Measurements from ENCODE around the gene SLC25A1. TPM values are rescaled to one million over a fixed set of nuclear protein-coding genes. Genes with fewer than 3 reads are reported as not detected.

SLC25A1 gene
- total and polyA plus RNA-seq, 4 donors = 36.7 to 51.6 (median 47.6) TPM

- Histone ChIP-seq H3K4me1 (ENCODE audit: control insufficient read depth in 1 of 2, insufficient read depth in 2 of 2, low read length in 2 of 2) (no peaks in the 10 kb centered on the region), H3K27ac (ENCODE audit: low read depth in 1 of 2, low read length in 2 of 2) (no peak overlapping the region), H3K4me3 (ENCODE audit: low read length in 2 of 2) (no peak overlapping the region), H3K36me3 (ENCODE audit: control insufficient read depth in 1 of 2, insufficient read depth in 2 of 2, low read length in 1 of 2) (peaks cover 0 to 3% of the 10 kb centered on the region in 2 donors), H3K9me3 (ENCODE audit: control insufficient read depth, low read length) (no peaks in the 10 kb centered on the region), H3K27me3 (ENCODE audit: control insufficient read depth in 1 of 2, insufficient read depth in 2 of 2, low read length in 1 of 2) (no peaks in the 10 kb centered on the region)
- ATAC-seq (ENCODE audit: low FRiP score) (no peak), DNase-seq (no peak)
- intact Hi-C loops (cut with DNase I) = no loop called here
- WGBS, 2 donors = 93 to 96% methylated on average over 11 of the region's 11 CpGs
Measured at GRCh38 chr22:19222242-19223005, 43.9 kb upstream of the SLC25A1 start.

GRCh38 chr22:19220867-19221266 is 42.3 kb upstream of the SLC25A1 start:
- Histone ChIP-seq H3K27me3 (ENCODE audit: control insufficient read depth in 1 of 2, insufficient read depth in 2 of 2, low read length in 1 of 2) (no peaks in the 10 kb centered on the region), H3K36me3 (ENCODE audit: control insufficient read depth in 1 of 2, insufficient read depth in 2 of 2, low read length in 1 of 2) (peaks cover 0 to 2% of the 10 kb centered on the region in 2 donors), H3K9me3 (ENCODE audit: control insufficient read depth, low read length) (no peaks in the 10 kb centered on the region), H3K4me1 (ENCODE audit: control insufficient read depth in 1 of 2, insufficient read depth in 2 of 2, low read length in 2 of 2) (no peaks in the 10 kb centered on the region), H3K27ac (ENCODE audit: low read depth in 1 of 2, low read length in 2 of 2) (no peak overlapping the region), H3K4me3 (ENCODE audit: low read length in 2 of 2) (no peak overlapping the region)
- WGBS, 2 donors = 89 to 94% methylated on average over 3 of the region's 3 CpGs
- DNase-seq (no peak), ATAC-seq (ENCODE audit: low FRiP score) (no peak)
- intact Hi-C loops (cut with DNase I) = no loop called here

- DNase-seq (peak in 1 of 2 donors; percentile 23), ATAC-seq (ENCODE audit: low FRiP score) (no peak)
- intact Hi-C loops (cut with DNase I) = no loop called here
- Histone ChIP-seq H3K9me3 (ENCODE audit: control insufficient read depth, low read length) (no peaks in the 10 kb centered on the region), H3K4me3 (ENCODE audit: low read length in 2 of 2) (no peak overlapping the region), H3K27ac (ENCODE audit: low read depth in 1 of 2, low read length in 2 of 2) (no peak overlapping the region), H3K27me3 (ENCODE audit: control insufficient read depth in 1 of 2, insufficient read depth in 2 of 2, low read length in 1 of 2) (no peaks in the 10 kb centered on the region), H3K36me3 (ENCODE audit: control insufficient read depth in 1 of 2, insufficient read depth in 2 of 2, low read length in 1 of 2) (peaks cover 0 to 3% of the 10 kb centered on the region in 2 donors), H3K4me1 (ENCODE audit: control insufficient read depth in 1 of 2, insufficient read depth in 2 of 2, low read length in 2 of 2) (no peaks in the 10 kb centered on the region)
- WGBS, 2 donors = 38 to 40% methylated on average over 5 of the region's 5 CpGs
Measured at GRCh38 chr22:19218541-19219233, 40.2 kb upstream of the SLC25A1 start.

GRCh38 chr22:19216579-19216978 is 38.0 kb upstream of the SLC25A1 start:
- intact Hi-C loops (cut with DNase I) = no loop called here

GRCh38 chr22:19215360-19215759 is 36.8 kb upstream of the SLC25A1 start:
- DNase-seq (peak in 1 of 2 donors; percentile 41), ATAC-seq (ENCODE audit: low FRiP score) (no peak)
- WGBS, 2 donors = 94 to 97% methylated on average over 14 of the region's 14 CpGs

More at GRCh38 chr22:19216579-19216978, 38.0 kb upstream of the SLC25A1 start:
- H3K9me3 ChIP-seq (ENCODE audit: control insufficient read depth, low read length) = no peaks in the 10 kb centered on the region
- 92 to 94% methylated on average over 5 of the region's 5 CpGs for WGBS, 2 donors
- ATAC-seq (ENCODE audit: low FRiP score) (no peak), DNase-seq (no peak)
- no peaks in the 10 kb centered on the region for H3K4me1 ChIP-seq (ENCODE audit: control insufficient read depth in 1 of 2, insufficient read depth in 2 of 2, low read length in 2 of 2)
- H3K27ac ChIP-seq (ENCODE audit: low read depth in 1 of 2, low read length in 2 of 2) = no peak overlapping the region
- peaks cover 0 to 2% of the 10 kb centered on the region in 2 donors for H3K36me3 ChIP-seq (ENCODE audit: control insufficient read depth in 1 of 2, insufficient read depth in 2 of 2, low read length in 1 of 2)
- H3K4me3 ChIP-seq (ENCODE audit: low read length in 2 of 2) = no peak overlapping the region
- H3K27me3 ChIP-seq (ENCODE audit: control insufficient read depth in 1 of 2, insufficient read depth in 2 of 2, low read length in 1 of 2) = no peaks in the 10 kb centered on the region

GRCh38 chr22:19214078-19214473 is 35.5 kb upstream of the SLC25A1 start:
- Histone ChIP-seq H3K9me3 (ENCODE audit: control insufficient read depth, low read length) (no peaks in the 10 kb centered on the region), H3K4me3 (ENCODE audit: low read length in 2 of 2) (no peak overlapping the region), H3K36me3 (ENCODE audit: control insufficient read depth in 1 of 2, insufficient read depth in 2 of 2, low read length in 1 of 2) (peaks cover 0 to 6% of the 10 kb centered on the region in 2 donors), H3K27ac (ENCODE audit: low read depth in 1 of 2, low read length in 2 of 2) (no peak overlapping the region), H3K27me3 (ENCODE audit: control insufficient read depth in 1 of 2, insufficient read depth in 2 of 2, low read length in 1 of 2) (no peaks in the 10 kb centered on the region), H3K4me1 (ENCODE audit: control insufficient read depth in 1 of 2, insufficient read depth in 2 of 2, low read length in 2 of 2) (no peaks in the 10 kb centered on the region)
- ATAC-seq (ENCODE audit: low FRiP score) (no peak), DNase-seq (peak in 1 of 2 donors; percentile 48)
- intact Hi-C loops (cut with DNase I) = no loop called here
- WGBS, 2 donors = 70 to 73% methylated on average over 4 of the region's 4 CpGs

More at GRCh38 chr22:19215360-19215759, 36.8 kb upstream of the SLC25A1 start:
- Histone ChIP-seq H3K4me1 (ENCODE audit: control insufficient read depth in 1 of 2, insufficient read depth in 2 of 2, low read length in 2 of 2) (no peaks in the 10 kb centered on the region), H3K27ac (ENCODE audit: low read depth in 1 of 2, low read length in 2 of 2) (no peak overlapping the region), H3K27me3 (ENCODE audit: control insufficient read depth in 1 of 2, insufficient read depth in 2 of 2, low read length in 1 of 2) (no peaks in the 10 kb centered on the region), H3K9me3 (ENCODE audit: control insufficient read depth, low read length) (no peaks in the 10 kb centered on the region), H3K4me3 (ENCODE audit: low read length in 2 of 2) (no peak overlapping the region), H3K36me3 (ENCODE audit: control insufficient read depth in 1 of 2, insufficient read depth in 2 of 2, low read length in 1 of 2) (peaks cover 0 to 2% of the 10 kb centered on the region in 2 donors)
- intact Hi-C loops (cut with DNase I) = no loop called here

GRCh38 chr22:19213442-19214077 is 35.0 kb upstream of the SLC25A1 start:
- intact Hi-C loops (cut with DNase I) = no loop called here
- DNase-seq = no peak

GRCh38 chr22:19213001-19213400 is 34.5 kb upstream of the SLC25A1 start:
- Histone ChIP-seq H3K27me3 (ENCODE audit: control insufficient read depth in 1 of 2, insufficient read depth in 2 of 2, low read length in 1 of 2) (no peaks in the 10 kb centered on the region), H3K4me1 (ENCODE audit: control insufficient read depth in 1 of 2, insufficient read depth in 2 of 2, low read length in 2 of 2) (no peaks in the 10 kb centered on the region), H3K9me3 (ENCODE audit: control insufficient read depth, low read length) (no peaks in the 10 kb centered on the region), H3K4me3 (ENCODE audit: low read length in 2 of 2) (no peak overlapping the region), H3K27ac (ENCODE audit: low read depth in 1 of 2, low read length in 2 of 2) (no peak overlapping the region), H3K36me3 (ENCODE audit: control insufficient read depth in 1 of 2, insufficient read depth in 2 of 2, low read length in 1 of 2) (peaks cover 0 to 6% of the 10 kb centered on the region in 2 donors)
- intact Hi-C loops (cut with DNase I) = no loop called here
- WGBS, 2 donors = 92 to 95% methylated on average over 1 of the region's 1 CpG
- no peak for ATAC-seq (ENCODE audit: low FRiP score)
- no peak for DNase-seq

More at GRCh38 chr22:19213442-19214077, 35.0 kb upstream of the SLC25A1 start:
- H3K36me3 ChIP-seq (ENCODE audit: control insufficient read depth in 1 of 2, insufficient read depth in 2 of 2, low read length in 1 of 2) = peaks cover 0 to 6% of the 10 kb centered on the region in 2 donors
- H3K4me1 ChIP-seq (ENCODE audit: control insufficient read depth in 1 of 2, insufficient read depth in 2 of 2, low read length in 2 of 2) = no peaks in the 10 kb centered on the region
- no peak for ATAC-seq (ENCODE audit: low FRiP score)
- no peak overlapping the region for H3K27ac ChIP-seq (ENCODE audit: low read depth in 1 of 2, low read length in 2 of 2)
- H3K9me3 ChIP-seq (ENCODE audit: control insufficient read depth, low read length) = no peaks in the 10 kb centered on the region
- whole genome bisulfite sequencing, 2 donors = 82 to 87% methylated on average over 9 of the region's 9 CpGs
- no peaks in the 10 kb centered on the region for H3K27me3 ChIP-seq (ENCODE audit: control insufficient read depth in 1 of 2, insufficient read depth in 2 of 2, low read length in 1 of 2)
- H3K4me3 ChIP-seq (ENCODE audit: low read length in 2 of 2) = no peak overlapping the region

Data from aorta (tissue), 5 donors.